Jurkat, Clone E6-1 (cell line): ENCODE data around the gene POLR2A. TPM values are rescaled to one million over a fixed set of nuclear protein-coding genes. Genes with fewer than 3 reads are reported as not detected.

Experiments
- DNase-seq: peaks from one replicate; pipeline ENCODE4 v3.0.0-alpha.2; 2011; ENCODE audit warnings: low read depth, low spot score
- H3K4me3 ChIP-seq: 2 replicates; pipeline ENCODE4 v1.5.1; 2011; ENCODE audit warnings: mild to moderate bottlenecking, low read length, control low read depth, moderate library complexity
- polyA plus RNA-seq: library from polyadenylated mRNA; unstranded; fragments of >200 nt; gene quantifications from one replicate; pipeline ENCODE4 v1.2.1, GENCODE V29; 2012; ENCODE audit warnings: missing spikeins; ENCODE audit not compliant: insufficient read length, insufficient read depth

The POLR2A gene
- 119 TPM for polyA plus RNA-seq

- peak within 1 kb of the TSS; percentile 93 for H3K4me3 ChIP-seq
- DNase-seq: peak; percentile 95
Observed at GRCh38 chr17:7484067-7484918, at the start of gene POLR2A. TSS of gene POLR2A (plus strand) at chr17:7484366.

DNA sequence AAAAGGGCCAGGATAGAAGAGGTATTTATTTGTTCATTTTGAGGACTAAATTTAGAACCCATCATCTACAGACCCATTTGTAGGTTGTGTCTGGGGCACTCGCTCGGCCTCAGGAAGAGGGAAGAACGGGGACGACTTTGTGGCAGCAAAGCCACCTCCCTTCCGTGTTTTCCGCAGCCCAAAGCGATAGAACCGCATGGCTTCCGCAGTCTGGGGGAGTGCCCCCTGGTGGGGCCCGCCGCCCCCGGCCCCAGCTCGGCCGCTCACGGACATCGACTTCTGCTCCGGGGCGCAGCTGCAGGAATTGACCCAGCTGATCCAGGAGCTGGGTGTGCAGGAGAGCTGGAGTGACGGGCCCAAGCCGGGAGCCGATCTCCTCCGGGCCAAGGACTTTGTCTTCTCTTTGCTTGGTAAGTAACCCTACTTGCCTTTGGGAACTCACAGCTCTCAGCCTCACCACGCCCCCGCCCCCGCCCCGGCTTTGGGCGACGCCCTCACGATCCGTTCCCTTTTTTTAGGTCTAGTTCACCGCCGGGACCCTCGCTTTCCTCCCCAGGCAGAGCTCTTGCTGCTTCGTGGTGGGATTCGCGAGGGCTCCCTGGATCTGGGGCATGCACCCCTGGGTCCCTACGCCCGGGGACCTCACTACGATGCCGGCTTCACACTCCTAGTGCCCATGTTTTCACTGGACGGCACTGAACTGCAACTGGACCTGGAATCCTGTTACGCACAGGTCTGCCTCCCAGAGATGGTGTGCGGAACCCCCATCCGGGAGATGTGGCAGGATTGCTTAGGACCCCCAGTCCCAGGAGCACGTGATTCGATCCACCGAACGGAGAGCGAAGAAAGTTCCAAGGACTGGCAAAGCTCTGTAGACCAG is 48.2 kb upstream of the POLR2A start:
- H3K4me3 ChIP-seq: peak overlapping the region; percentile 83
- peak; percentile 41 for DNase-seq

GRCh38 chr17:7436556-7437368 is 47.4 kb upstream of the POLR2A start:
- peak; percentile 62 for DNase-seq
- peak overlapping the region; percentile 83 for H3K4me3 ChIP-seq

DNA sequence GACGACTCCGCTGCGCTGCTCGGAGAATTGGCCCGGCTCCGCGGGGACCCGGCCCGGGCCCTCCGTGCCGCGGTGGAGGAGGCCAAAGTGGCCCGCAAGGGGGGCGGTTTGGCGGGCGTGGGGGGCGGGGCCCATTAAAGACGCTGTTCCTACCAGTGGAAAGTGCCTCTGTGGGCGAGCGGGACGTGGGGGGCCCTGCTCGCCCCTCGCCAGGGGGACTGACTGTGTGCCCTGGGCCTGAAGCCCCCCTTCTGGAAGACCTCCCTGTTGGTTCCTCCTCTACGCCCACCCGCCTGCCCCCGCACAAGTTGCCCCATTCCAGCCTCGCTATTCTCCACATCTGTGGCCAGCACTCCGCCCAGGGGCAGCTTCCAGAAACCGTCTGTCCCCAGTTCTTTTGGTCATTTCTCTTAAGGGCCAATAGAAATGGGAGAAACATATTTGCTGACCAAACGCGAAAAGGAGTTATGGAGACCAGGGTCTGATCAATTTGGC is 46.8 kb upstream of the POLR2A start:
- H3K4me3 ChIP-seq: no peak overlapping the region
- no peak for DNase-seq

- no peak for DNase-seq
- no peak overlapping the region for H3K4me3 ChIP-seq
Observed at GRCh38 chr17:7437950-7438614, 46.1 kb upstream of the POLR2A start.

GRCh38 chr17:7438656-7439460 is 45.3 kb upstream of the POLR2A start:
- no peak for DNase-seq
- no peak overlapping the region for H3K4me3 ChIP-seq

GRCh38 chr17:7439462-7440112 is 44.6 kb upstream of the POLR2A start, which contains the start of gene FGF11:
TSS of gene FGF11 (plus strand) at chr17:7439512. CDS start at chr17:7439621, 109 bp downstream.
- DNase-seq: no peak
- H3K4me3 ChIP-seq: no peak within 1 kb of the TSS

DNA sequence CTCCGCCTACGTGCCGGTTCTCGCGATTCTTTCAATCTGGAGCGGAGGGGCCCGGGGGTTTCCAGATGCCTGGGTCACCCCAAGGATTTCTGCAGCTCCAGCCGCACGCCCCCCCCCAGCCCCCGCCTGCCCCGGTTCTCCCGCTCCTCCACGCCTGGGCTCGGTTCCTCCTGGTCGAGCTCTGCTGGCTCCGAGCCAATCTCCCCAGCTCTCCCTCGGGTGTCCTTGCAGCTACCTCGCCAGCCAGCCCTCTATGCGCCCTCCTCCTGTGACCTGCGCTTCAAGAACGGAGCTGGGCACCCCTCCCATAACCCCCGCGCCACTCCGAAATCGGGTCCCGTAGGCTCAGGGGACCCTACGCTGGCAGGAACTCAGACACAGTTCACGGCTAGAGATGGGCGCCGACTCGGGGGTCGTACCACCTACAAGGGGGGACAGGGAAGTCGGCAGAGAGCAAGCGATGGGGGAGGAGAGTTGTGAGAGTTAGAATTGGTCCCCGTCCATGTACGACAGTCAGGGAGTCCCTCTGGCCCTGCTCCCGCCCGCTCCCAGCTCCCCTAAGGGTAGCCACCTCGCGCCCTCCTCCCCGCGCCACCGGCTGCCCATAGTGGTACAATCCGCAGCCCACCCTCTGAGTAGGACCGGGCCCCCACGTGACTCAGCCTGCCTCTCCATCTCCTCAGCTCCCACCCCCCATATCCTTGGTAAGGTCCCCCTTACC is 43.9 kb upstream of the POLR2A start:
- no peak overlapping the region for H3K4me3 ChIP-seq
- no peak for DNase-seq

DNA sequence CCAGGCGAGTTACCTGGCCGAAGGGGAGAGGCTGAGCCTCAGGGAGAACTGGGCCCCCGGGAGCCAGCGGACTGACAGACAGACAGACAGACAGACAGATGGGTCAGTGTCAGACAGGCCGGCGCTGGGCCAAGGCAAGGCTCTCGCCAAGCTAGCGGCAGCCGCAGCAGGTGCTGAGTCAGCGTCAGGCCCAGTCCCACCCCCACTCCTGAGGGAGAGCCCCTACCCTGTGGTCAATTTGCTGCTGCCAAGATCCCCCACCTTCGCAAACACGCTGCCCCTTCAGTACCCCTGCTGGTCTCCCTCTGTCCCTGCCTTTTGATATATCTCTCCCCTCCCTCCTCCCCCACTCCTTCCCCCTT is 43.4 kb upstream of the POLR2A start:
- no peak for DNase-seq
- no peak overlapping the region for H3K4me3 ChIP-seq

- DNase-seq: no peak
- H3K4me3 ChIP-seq: no peak overlapping the region
Observed at GRCh38 chr17:7441266-7441665, 42.9 kb upstream of the POLR2A start.

DNA sequence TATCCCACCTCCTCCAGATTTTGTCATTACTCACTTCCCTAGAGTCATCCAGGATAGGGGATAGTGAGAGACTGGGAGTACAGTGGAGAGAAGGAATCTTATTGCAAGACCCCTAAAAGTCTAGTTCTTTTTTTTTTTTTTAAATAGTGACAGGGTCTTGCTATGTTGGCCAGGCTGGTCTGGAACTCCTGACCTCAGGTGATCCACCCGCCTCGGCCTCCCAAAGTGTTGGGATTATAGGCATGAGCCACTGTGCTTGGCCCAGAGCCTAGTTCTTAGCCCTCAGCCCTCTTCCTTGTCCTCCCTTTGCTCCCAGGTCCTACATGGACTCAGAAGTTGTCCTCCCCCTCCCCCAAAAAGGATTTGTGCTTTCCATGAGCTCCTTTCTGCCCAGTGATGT is 42.0 kb upstream of the POLR2A start:
- H3K4me3 ChIP-seq: no peak overlapping the region
- no peak for DNase-seq

GRCh38 chr17:7443499-7444485 is 40.4 kb upstream of the POLR2A start:
- no peak for DNase-seq
- H3K4me3 ChIP-seq: no peak overlapping the region

- DNase-seq: no peak
- H3K4me3 ChIP-seq: no peak within 1 kb of the TSS
Observed at GRCh38 chr17:7444682-7445618, 39.2 kb upstream of the POLR2A start, which contains the start of gene CHRNB1. TSS of gene CHRNB1 (plus strand) at chr17:7445061. CDS start at chr17:7445128, 67 bp downstream.

DNA sequence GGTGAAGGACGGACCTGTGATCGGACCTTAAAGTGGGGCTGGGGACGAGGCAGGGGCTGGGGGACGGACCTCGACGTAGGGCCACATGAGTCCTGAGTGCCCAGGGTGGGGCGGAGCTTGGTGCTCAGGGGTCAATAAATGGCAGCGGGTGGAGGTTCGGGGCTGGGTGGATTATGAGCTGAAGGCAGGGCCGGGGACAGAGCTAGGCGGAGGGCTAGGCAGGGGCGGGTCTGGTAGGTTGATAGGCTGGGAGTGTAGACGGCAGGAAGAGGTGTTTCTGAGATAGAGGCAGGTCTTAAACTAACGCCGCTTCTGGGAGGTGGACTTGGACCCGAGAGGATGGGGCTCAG is 38.6 kb upstream of the POLR2A start:
- no peak for DNase-seq
- no peak overlapping the region for H3K4me3 ChIP-seq

DNA sequence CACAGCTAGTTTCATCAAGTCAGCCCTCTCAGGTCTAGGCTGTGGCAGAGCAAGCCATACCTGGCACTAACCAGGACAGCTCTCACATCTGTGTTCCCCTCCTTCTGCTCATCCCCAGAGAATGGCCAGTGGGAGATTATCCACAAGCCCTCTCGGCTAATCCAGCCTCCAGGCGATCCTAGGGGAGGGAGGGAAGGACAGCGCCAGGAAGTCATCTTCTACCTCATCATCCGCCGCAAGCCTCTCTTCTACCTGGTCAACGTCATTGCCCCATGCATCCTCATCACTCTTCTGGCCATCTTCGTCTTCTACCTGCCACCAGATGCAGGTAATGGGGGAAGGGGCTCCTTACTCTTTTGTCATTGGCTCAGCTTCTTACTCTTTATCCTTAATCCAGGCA is 35.7 kb upstream of the POLR2A start:
- no peak for DNase-seq
- no peak overlapping the region for H3K4me3 ChIP-seq
